ENCODE measurements around the gene PARD3B. TPM values are rescaled to one million over a fixed set of nuclear protein-coding genes. Genes with fewer than 3 reads are reported as not detected.

The PARD3B gene
- total RNA-seq, 1 experiment from 2014 or later, result 6.4 TPM

DNA sequence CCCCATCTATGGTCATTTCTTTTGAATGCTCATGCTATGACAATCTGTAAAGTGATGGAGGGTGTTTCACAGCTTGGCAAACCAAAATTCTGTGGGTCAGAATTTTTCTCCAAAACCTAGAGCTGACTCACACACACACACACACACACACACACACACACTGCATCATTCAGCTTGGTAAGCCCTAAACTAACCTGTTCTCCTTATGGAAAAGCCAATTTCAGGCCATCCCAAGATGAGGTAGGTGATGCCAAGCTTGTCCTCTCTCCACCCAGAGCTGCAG lies 1092.0 kb downstream of the PARD3B start:
- Histone ChIP-seq H3K56ac (ENCODE audit: insufficient read length, low read depth, low read length) (no peak overlapping the region), H3K79me1 (ENCODE audit: insufficient read depth, low read depth, low read length, poor library complexity, severe bottlenecking) (no peaks in the 10 kb centered on the region), H2BK120ac (ENCODE audit: low read depth, low read length, poor library complexity, severe bottlenecking) (no peak overlapping the region), H2BK20ac (ENCODE audit: low read depth, low read length, poor library complexity, severe bottlenecking) (no peak overlapping the region), H4K8ac (replicated peaks; ENCODE audit: insufficient read length, low read depth, low read length) (no peak overlapping the region), H3K79me2 (ENCODE audit: insufficient read depth, low read length) (no peaks in the 10 kb centered on the region), H3K23me2 (ENCODE audit: insufficient read length, low read depth, low read length, poor library complexity, severe bottlenecking) (no peaks in the 10 kb centered on the region), H3K27ac (ENCODE audit: insufficient read length, low read depth, low read length) (no peak overlapping the region), H2AK5ac (ENCODE audit: insufficient read length, low read length) (no peak overlapping the region), H4K20me1 (ENCODE audit: control insufficient read depth, insufficient read depth, insufficient read length) (no peaks in the 10 kb centered on the region), H3K9me3 (ENCODE audit: control insufficient read depth, low read depth, low read length) (no peaks in the 10 kb centered on the region), H3K4me1 (ENCODE audit: insufficient read depth, low read length) (no peaks in the 10 kb centered on the region), H3K23ac (ENCODE audit: insufficient read length, low read depth, low read length) (no peak overlapping the region), H3K18ac (ENCODE audit: insufficient read length, low read depth, low read length) (no peak overlapping the region), H3K27me3 (ENCODE audit: insufficient read depth, low read length) (no peaks in the 10 kb centered on the region), H3K4ac (ENCODE audit: low read depth, low read length) (no peak overlapping the region), H4K91ac (ENCODE audit: insufficient read length, low read depth, low read length) (no peak overlapping the region), H2AFZ (ENCODE audit: low read length) (no peak overlapping the region), H2BK5ac (ENCODE audit: insufficient read length, low read length) (no peak overlapping the region), H4K5ac (ENCODE audit: insufficient read length, low read depth, low read length) (no peak overlapping the region), H3T11ph (ENCODE audit: low read length) (no peak overlapping the region), H3K9ac (ENCODE audit: extremely low read depth, insufficient read length, low read length) (no peak overlapping the region), H3K14ac (ENCODE audit: insufficient read depth, low read length) (no peak overlapping the region), H3K4me2 (ENCODE audit: insufficient read depth, insufficient read length, low read length) (no peak overlapping the region), H2BK15ac (ENCODE audit: low read depth, low read length) (no peak overlapping the region), H2BK12ac (ENCODE audit: insufficient read length, low read depth, low read length) (no peak overlapping the region)
- Mint-ChIP-seq H3K4me1 (peaks cover 12 to 16% of the 10 kb centered on the region in 2 experiments; a peak in 3 of 4 replicates), H3K9me3 (peaks cover 8 to 13% of the 10 kb centered on the region in 2 experiments), H3K36me3 (ENCODE audit: insufficient read depth in 1 of 3, low read depth in 3 of 3) (peaks cover 2 to 18% (median 5%) of the 10 kb centered on the region in 3 experiments), H3K27me3 (ENCODE audit: low read depth) (peaks cover 1% of the 10 kb centered on the region), H3K27ac (no peak overlapping the region), H3K4me3 (no peak overlapping the region)
- no peak for DNase-seq
- TF ChIP-seq, protein P1, sequence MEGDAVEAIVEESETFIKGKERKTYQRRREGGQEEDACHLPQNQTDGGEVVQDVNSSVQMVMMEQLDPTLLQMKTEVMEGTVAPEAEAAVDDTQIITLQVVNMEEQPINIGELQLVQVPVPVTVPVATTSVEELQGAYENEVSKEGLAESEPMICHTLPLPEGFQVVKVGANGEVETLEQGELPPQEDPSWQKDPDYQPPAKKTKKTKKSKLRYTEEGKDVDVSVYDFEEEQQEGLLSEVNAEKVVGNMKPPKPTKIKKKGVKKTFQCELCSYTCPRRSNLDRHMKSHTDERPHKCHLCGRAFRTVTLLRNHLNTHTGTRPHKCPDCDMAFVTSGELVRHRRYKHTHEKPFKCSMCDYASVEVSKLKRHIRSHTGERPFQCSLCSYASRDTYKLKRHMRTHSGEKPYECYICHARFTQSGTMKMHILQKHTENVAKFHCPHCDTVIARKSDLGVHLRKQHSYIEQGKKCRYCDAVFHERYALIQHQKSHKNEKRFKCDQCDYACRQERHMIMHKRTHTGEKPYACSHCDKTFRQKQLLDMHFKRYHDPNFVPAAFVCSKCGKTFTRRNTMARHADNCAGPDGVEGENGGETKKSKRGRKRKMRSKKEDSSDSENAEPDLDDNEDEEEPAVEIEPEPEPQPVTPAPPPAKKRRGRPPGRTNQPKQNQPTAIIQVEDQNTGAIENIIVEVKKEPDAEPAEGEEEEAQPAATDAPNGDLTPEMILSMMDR (conservative IDR thresholded peaks at IDR 0.05), result no peak

Data from H9 (cell line).